Measurements from ENCODE around the gene RPL28.

RPL28 gene

DNA sequence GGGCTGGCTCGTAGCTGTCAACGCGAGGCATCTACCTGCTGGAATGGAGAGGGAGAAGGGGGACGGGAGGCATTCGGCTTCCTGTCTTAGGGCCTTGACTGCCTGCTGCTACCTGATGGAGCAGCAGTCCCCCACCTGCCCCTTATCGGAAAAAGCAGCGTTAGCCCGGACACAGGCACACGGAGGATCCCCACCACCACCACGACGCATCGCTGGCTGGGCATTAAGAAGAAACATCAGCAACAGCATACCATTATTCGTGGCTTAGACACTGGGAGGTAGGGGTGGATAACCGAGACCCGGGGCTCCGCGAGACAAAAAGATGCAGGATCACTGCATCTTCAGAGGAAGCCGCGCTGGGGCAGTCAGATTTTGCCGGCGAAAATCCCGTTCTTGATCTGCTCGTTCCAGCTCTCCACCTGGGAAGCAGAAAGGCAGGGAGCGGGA is 32.4 kb upstream of the RPL28 start:
- in situ Hi-C loops (cut with MboI; ENCODE audit: low sequenced_read_pairs) = no loop called here

DNA sequence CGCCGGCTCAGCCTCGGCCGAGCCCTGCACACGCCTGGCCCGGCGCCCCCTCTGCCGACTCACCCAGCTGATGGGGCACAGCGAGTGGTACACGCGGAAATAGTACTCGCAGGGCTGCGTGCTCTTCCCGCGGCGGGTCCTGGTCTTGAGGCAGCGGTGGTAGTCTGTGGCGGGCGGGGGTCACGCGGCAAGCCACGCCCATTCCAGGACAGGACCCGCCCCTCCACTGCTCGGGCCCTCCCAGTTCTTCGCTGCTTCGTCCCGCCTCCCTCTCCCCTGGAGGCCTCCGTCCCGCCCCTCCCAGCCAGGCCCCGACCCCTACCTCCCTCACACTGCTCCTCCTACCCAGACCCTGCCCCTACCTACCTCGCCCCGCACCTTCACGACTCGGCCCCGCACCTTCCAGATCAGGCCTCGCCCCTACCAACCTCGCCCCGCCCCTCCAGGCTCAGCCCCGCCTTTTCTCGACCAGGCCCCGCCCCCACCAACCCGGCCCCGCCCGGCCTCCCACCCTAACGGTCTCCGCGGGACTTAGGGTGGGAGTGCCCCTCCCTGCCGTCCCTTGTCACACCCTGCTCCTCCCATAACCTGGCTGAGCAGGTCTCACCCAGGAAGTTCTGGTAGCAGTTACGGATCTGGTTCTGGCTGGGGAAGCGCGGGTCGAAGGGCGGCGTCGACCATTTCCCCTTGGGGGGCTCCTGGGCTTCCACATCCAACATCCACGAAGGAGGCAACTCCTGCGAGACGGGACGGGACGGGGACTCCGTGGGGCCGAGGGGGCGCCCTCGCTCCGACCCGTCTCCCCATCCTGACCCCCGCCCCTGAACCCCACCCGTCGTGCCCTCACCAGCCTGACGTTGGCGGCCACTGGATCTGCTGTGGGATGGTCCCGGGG is 31.7 kb upstream of the RPL28 start:
- in situ Hi-C loops (cut with MboI; ENCODE audit: low sequenced_read_pairs) = no loop called here

DNA sequence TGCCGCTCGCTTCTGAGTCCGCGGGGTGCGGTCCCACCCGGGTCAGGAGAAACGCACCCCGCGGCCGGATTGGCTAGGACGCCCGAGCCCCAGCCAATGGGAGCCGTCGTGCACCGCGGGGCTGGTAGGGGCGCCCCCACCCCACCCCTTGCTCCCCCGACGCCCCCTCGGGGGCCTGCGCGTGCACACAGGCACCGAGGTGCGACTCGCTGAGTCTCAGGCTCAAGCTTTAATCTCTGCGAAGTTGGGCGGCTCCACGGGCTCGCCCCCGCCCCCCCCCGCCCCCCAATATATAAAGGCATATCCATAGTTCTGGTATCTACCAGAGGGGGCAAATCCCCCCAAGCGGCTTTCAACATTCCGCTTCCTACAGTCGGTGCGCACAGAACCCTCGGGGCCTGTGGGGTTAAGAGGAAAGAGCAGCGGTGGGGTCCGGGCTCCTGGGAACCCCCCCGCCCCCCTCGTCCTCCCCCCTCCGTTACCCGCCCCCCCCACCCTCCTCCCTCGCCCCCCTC is 31.0 kb upstream of the RPL28 start, which contains the start of gene COX6B2:
Gene COX6B2 (minus strand): TSS at position 22 of the 515 bp plus-strand sequence. CDS start 198 bp downstream, outside the sequence.
- in situ Hi-C loops (cut with MboI; ENCODE audit: low sequenced_read_pairs) = no loop called here

DNA sequence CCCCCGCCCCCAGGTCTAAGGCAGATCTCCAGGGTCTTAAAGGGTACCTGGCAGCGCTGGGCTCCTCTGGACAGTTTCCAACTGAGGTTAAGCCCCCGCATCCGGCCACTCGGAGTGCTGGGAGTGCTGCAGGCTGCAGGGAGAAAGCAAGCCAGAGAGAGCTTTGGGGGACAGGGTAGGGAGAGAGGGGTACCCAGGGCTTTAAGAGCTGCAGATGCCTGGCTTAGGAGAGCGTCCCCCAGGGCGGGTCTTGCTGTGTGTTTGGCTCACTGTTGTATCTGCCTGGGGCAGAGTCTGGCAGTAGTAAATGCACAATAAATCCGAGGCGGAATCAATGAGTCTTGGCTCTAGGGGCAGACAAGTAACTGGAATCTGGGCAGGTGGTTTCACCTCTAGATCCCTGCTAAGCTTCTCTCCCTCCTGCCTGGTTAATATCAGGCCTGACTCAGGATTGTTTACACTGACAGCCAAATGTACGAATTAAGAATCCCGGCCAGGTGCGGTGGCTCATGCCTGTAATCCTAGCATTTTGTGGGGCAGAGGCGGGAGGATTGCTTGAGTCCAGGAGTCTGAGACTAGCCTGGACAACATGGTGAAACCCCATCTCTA is 30.4 kb upstream of the RPL28 start:
- in situ Hi-C loops (cut with MboI; ENCODE audit: low sequenced_read_pairs) = no loop called here

DNA sequence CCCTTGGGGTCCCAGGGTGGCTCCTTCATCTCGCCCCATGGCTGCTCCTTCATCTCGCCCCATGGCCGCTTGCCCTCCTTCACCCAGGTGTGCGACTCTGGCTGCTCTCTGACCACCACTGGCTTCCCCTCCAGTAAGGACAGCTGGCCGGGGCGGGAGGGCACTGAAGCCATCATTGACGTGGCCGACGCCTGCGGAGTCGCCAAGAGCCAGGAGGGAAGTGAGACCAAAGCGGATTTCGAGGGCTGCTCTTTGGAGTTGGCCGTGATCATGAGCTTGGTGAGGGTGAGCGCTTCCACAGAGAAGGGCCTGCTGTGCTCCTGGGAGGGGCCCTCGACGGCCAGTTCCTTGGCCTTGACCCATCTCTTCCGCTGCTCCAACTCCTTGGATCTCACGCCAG is 27.2 kb upstream of the RPL28 start:
- in situ Hi-C loops (cut with MboI; ENCODE audit: low sequenced_read_pairs) = no loop called here

DNA sequence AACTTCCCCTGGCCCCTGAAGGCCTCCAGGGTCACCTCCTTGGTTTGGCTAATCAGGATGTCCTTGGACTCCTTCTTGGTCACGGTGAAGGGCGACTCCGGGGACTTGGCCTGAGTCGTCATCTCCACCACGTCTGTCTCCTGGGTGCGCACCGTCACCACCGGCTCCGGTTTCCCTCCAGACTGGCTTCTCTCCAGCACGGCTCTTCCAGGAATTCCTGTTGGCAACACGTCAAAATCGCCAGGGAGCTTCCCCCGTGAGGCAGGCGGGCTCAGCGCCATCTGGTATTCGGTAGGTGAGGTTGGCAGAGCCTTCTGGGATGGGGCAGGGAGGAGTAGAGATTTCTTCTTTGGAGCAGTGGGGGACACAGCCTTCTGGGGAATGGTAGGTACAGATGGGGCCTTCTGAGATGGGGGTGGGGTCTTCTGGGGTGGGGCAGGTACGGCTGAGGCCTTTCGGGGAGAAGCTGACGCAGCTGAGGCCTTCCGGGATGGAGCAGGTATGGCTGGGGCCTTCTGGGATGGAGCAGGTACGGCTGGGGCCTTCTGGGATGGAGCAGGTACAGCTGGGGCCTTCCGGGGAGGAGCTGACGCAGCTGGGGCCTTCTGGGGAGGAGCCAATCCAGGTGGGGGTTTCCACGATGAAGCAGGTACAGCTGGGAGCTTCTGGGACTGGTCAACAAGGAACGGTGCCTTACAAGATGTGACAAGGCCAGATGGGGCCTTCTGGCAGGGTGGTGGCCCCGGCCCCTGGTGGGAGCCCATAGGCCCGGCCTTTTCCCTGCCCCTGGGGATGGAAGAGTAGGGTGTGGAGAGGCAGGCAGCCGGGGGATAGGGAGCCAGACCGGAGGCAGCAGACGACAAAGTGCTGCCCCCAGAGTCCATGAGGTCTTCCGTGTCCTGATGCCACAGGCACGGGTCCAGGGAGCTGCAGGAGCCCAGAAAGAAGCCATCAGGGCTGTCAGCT is 26.5 kb upstream of the RPL28 start:
- in situ Hi-C loops (cut with MboI; ENCODE audit: low sequenced_read_pairs) = no loop called here

DNA sequence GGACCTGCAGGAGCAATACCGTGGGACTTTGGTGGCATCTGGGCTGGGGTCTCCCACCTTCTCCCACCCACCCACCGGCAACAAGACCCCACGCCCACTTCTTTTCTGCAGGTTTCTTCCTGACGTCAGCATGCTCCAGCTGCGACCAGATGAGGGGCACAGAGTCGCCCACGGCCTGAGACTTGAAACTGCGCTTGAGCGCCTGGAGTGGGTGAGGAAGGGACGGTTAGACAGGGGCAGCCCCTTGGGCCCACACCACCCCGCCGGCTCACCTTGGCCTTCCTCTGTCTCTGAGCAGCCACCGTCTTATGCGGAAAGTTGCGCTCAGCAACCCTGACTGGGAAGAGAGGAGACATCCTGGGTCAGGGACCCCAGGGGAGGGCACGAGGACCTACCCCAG is 24.8 kb upstream of the RPL28 start:
- in situ Hi-C loops (cut with MboI; ENCODE audit: low sequenced_read_pairs) = no loop called here

DNA sequence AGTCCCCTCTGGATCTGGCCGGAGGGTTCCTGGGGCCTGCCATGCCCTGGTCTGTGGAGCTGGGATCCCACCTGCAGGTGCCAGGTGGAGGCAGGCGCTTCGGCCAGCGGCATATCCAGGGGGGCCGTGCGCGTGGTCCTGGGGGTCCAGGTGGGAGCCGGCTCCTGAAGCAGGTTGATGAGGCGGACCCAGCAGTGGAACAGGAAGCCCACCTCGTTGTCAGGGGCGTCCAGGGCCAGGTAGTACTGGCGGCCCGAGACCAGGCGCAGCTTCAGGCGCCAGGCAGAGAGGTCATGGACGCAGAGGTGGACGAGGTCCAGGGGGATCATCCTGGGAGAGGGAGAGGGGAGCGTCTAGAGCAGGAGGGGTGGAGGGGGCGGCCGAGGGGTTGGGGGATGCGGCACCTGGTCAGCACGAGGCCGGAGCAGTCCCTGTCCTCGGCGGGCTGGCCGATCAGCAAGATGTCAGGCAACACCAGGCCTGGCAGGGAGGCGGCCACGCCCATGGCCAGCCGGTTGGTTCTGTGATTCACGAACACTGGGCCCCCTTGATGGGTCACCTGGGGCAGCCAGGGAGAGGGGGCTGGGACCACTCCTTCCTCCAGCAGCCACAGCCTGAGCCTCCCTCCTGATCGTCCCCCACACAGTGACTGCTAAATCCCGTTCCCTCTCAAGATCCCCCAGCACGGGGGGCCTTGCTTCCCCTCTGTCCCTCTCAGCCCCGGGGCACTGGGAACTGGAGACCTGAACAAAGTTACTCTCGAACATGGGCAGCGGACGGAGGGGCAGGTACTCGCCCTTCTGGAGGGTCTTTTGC is 23.4 kb upstream of the RPL28 start:
- in situ Hi-C loops (cut with MboI; ENCODE audit: low sequenced_read_pairs) = no loop called here

DNA sequence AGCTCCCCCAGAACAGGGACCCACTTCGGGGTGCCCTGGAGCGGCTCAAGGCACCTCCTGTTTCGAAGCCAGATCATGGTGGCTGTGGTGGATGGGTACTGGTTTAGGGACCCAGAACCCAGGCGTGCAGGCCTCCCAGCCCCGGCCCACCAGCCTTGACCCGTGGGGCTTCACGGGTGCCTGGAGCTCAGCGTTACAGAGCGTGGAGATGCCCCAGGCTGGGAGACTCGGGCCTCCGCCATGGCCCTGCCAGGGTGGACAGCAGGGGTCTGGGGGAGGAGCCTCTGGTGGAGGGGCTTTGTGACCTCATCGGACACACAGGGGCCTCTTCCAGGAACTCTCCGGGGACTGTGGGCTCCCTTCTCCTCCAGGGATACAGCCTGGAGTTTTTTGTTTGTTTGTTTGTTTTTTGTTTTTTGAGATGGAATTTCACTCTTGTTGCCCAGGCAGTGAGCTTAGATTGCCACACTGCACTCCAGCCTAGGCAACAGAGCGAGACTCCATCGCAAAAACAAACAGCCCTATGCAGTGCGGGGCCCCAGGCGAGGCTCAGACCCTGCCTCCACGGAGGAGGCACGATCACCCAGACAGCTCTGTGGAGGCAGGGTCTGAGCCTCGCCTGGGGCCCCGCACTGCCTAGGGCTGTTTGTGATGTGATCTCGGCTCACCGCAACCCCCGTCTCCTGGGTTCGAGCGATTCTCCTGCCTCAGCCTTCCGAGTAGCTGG is 22.6 kb upstream of the RPL28 start, which contains the start of gene GARIN5B:
Gene GARIN5B (minus strand): TSS at position 271 of the 727 bp plus-strand sequence. CDS start 194 bp downstream, at position 77.
- in situ Hi-C loops (cut with MboI; ENCODE audit: low sequenced_read_pairs) = no loop called here

DNA sequence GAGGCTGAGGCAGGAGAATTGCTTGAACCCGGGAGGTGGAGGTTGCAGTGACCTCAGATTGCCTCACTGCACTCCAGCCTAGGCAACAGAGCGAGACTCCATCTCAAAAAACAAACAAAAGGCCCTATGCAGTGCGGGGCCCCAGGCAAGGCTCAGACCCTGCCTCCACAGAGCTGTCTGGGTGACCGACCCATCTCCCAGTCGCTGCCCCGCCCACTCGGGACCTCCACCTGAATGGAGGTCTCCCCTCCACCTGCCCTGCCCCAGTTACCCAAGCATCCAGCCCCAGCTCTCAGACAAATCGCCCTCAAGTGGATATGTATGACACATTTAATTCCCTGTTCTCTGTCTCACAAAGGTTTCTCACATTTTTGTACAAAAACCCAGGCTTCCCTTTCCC is 20.5 kb upstream of the RPL28 start:
- in situ Hi-C loops (cut with MboI; ENCODE audit: low sequenced_read_pairs) = no loop called here

DNA sequence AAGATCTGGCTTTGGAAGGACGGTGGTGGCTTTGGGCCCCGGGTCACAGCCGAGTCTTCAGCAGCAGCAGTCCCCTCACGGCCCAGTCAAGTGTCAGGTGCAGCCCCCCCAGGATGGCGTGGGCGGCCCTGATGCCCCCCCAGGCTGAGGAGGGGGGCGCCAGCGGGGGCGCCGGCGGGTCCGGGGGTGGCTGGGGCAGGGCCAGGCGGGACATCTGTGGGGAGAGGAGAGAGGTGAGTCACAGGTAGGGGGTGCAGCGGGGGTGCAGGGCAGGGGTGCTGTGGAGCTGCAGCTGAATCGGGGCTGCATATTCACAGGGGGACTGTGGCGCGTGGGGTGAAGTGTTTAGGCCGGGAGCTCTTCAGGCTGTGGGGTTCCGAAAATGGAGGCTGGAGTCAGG is 19.8 kb upstream of the RPL28 start:
- in situ Hi-C loops (cut with MboI; ENCODE audit: low sequenced_read_pairs) = no loop called here

DNA sequence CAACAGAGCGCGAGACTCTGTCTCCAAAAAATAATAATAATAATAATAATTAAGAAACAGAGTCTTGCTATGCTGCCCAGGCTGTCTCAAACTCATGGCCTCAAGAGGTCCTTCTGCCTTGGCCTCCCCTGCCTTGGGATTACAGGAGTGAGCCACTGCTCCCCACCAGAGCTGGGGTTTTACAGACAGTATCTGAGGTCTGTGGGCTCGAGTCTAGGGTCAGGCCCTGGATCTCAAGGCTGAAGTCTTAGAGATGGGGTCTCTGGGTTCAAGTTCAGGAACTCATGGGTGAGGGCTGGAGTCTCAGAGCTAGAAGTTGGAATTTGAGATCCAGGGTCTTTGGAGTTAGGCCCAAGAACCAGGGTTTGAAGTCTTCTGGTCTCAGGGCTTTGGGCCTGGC is 18.9 kb upstream of the RPL28 start:
- in situ Hi-C loops (cut with MboI; ENCODE audit: low sequenced_read_pairs) = no loop called here

DNA sequence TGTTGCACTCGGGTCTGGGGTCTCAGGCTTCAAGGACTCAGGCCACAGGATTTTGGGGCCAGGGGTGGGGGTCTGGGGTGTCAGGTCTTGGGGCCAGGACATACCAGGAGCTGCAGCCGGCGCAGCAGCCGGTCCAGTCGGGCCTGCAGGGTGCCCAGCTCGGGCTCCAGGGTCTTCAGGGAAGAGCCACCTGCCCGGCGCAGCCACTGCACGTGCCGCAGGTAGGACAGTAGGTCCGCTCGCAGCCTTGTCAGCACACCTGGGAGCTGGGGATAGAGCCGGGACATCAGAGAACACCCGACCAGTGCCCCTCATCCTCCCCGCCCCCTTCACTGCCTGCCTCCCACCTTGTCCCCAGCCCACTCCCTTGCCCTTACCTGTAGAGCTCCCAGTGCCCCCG is 17.6 kb upstream of the RPL28 start:
- in situ Hi-C loops (cut with MboI; ENCODE audit: low sequenced_read_pairs) = no loop called here

DNA sequence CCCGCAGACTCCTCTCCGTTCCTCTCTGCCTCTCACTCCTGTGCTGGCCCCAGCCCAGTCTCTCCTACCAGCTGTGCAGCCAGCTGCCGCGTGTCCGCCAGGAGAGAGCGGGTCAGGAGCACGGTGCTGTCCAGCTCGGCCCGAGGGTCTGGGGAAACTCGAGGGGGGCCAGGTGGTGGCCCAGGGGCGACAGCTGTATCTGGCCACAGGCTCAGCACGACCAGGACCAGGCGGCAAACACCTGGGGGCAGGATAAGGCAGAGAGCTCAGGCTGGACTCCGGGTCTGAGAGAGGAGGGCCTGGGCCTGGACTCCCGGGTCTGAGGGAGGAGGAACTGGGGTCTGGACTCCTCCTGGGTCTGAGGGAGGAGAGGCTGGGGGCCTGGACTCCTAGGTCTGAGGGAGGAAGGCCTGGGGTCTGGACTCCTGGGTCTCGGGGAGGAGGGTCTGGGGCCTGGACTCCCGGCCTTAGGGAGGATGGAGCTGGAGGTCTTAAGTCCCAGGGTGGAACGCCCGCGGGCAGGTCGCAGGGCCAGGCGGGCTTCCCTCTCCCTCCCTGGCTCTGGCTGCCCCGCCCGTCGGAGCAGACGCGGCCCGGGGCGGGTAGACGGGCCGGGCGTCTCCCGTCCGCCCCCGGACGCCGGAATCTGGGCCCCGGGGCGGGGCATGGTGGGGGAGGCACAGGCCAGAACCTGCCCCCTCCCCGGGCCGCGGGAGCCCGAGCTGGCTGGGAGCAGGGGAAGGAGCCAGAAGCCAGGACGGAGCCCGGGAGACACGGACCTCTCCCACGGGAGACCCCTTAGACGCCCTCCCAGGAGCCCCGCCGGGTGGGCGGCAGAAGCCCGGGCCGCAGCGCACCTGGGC is 16.8 kb upstream of the RPL28 start:
- in situ Hi-C loops (cut with MboI; ENCODE audit: low sequenced_read_pairs) = no loop called here

DNA sequence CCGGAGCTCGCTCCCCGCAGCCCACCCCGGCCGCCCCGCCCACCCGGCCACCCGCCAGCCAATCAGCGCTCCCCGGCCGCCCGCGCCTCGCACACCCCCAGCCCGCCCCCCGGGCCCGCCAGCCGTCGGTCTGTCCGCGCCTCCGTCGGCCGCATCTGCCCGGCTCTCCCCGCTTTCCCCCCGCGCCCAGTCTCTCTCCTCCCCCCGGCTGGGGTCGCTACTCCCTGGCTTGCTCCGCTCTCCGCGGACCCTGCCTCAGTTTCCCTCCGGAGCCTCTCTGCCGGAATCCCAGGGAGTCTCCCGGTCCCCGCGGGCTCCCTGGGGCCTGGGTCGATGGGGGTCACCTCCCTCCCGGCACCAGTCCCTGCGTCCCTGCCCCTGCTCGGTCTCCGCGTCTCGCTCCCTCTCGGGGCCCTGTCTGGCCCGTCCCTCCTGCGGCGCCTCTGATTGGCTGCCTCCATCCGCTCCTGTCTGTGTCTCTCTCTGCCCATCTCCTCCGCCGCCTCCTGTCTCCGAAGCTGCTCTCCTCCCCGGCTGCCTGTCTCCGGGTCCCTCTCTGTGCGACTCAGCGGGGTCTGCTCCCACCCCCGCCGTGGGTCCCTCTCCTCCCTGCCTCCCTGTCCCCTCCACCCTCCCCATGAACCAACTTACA is 16.0 kb upstream of the RPL28 start:
- in situ Hi-C loops (cut with MboI; ENCODE audit: low sequenced_read_pairs) = no loop called here

DNA sequence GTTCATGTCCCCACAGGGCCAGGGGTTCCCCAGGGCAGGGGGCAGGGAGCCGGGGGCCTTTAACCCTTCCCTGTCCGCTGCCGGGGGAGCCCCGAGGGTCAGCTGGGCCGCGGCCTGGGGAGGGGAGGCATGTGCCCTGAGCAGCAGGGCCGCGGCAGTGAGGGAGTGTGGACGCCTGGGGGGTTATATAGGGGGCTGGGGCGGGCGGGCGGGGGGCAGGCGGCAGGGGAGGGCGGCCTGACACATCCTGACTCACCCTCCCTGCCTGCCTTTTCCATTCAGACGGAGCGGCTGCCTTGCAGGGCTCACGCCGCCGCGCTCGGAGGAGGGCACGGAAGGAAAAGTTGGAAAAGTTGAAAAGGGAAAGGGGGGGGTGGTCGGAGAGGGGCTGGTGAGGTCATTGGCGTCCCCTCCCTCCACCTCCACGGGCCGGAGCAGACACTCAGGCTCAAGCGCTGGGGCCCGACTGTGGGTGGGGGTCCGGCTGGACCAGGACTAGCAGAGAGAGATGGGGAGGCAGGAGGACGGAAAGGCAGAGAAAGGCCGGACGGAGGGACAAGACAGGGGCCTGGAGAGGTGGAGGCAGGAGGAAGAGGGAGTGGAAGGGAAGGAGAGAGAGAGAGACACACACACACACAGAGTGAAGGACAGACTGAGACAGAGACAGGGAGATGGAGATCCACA is 15.3 kb upstream of the RPL28 start, which contains the start of gene IL11:
Gene IL11 (minus strand): TSS at position 159 of the 684 bp plus-strand sequence. CDS start 153 bp downstream, at position 6.
- in situ Hi-C loops (cut with MboI; ENCODE audit: low sequenced_read_pairs) = no loop called here

Data from HL-60/S4 treated with retinoic acid at 250 ng/mL for 4 days and 3 days (cell line).